ENCODE data around the gene CTBP2.

The CTBP2 gene

GRCh38 chr10:124942317-124943169 is 217.8 kb downstream of the CTBP2 start:
- H3K9me3 ChIP-seq (ENCODE audit: control insufficient read depth, low read length) = no peaks in the 10 kb centered on the region
- H3K36me3 ChIP-seq (ENCODE audit: control insufficient read depth, insufficient read depth, low read length) = peaks cover 21% of the 10 kb centered on the region
- H3K4me1 ChIP-seq (ENCODE audit: control insufficient read depth, insufficient read depth, low read length, poor library complexity, severe bottlenecking) = peaks cover 12% of the 10 kb centered on the region
- H3K4me3 ChIP-seq (ENCODE audit: extremely low read depth, insufficient read depth, low read length, poor library complexity, severe bottlenecking) = no peak overlapping the region
- WGBS, 2 experiments (ENCODE audit: insufficient coverage in 2 of 2) = 96 to 97% methylated on average over 6 to 7 of the region's 11 CpGs
- no peak overlapping the region for H3K27ac ChIP-seq (ENCODE audit: low read depth, low read length, severe bottlenecking)

- WGBS, 2 experiments (ENCODE audit: insufficient coverage in 2 of 2) = 100% methylated on average over 2 of the region's 4 CpGs; no CpG with 5 or more reads in 1 of the 2 experiments
- peaks cover 12% of the 10 kb centered on the region for H3K4me1 ChIP-seq (ENCODE audit: control insufficient read depth, insufficient read depth, low read length, poor library complexity, severe bottlenecking)
- H3K9me3 ChIP-seq (ENCODE audit: control insufficient read depth, low read length) = no peaks in the 10 kb centered on the region
- no peak within 1 kb of the TSS for H3K27ac ChIP-seq (ENCODE audit: low read depth, low read length, severe bottlenecking)
- peaks cover 19% of the 10 kb centered on the region for H3K36me3 ChIP-seq (ENCODE audit: control insufficient read depth, insufficient read depth, low read length)
- H3K4me3 ChIP-seq (ENCODE audit: extremely low read depth, insufficient read depth, low read length, poor library complexity, severe bottlenecking) = no peak within 1 kb of the TSS
Measured at GRCh38 chr10:124941823-124942222, 218.5 kb downstream of the CTBP2 start, which contains the start of gene ZRANB1. Gene ZRANB1, plus strand, starts transcription at chr10:124942123. Its CDS starts 371 bp downstream, at chr10:124942494.

GRCh38 chr10:124939290-124939689 is 221.1 kb downstream of the CTBP2 start:
- Histone ChIP-seq H3K27ac (ENCODE audit: low read depth, low read length, severe bottlenecking) (no peak overlapping the region), H3K4me3 (ENCODE audit: extremely low read depth, insufficient read depth, low read length, poor library complexity, severe bottlenecking) (no peak overlapping the region), H3K36me3 (ENCODE audit: control insufficient read depth, insufficient read depth, low read length) (peaks cover 11% of the 10 kb centered on the region), H3K9me3 (ENCODE audit: control insufficient read depth, low read length) (no peaks in the 10 kb centered on the region), H3K4me1 (ENCODE audit: control insufficient read depth, insufficient read depth, low read length, poor library complexity, severe bottlenecking) (peaks cover 12% of the 10 kb centered on the region)
- no CpG with 5 or more reads among the region's 1 CpG for WGBS, 2 experiments (ENCODE audit: insufficient coverage in 2 of 2)

GRCh38 chr10:124936813-124937212 is 223.6 kb downstream of the CTBP2 start:
- peaks cover 7% of the 10 kb centered on the region for H3K36me3 ChIP-seq (ENCODE audit: control insufficient read depth, insufficient read depth, low read length)
- H3K4me3 ChIP-seq (ENCODE audit: extremely low read depth, insufficient read depth, low read length, poor library complexity, severe bottlenecking) = no peak overlapping the region
- H3K27ac ChIP-seq (ENCODE audit: low read depth, low read length, severe bottlenecking) = no peak overlapping the region
- H3K9me3 ChIP-seq (ENCODE audit: control insufficient read depth, low read length) = peaks cover 1% of the 10 kb centered on the region
- H3K4me1 ChIP-seq (ENCODE audit: control insufficient read depth, insufficient read depth, low read length, poor library complexity, severe bottlenecking) = no peaks in the 10 kb centered on the region
- WGBS, 2 experiments (ENCODE audit: insufficient coverage in 2 of 2) = no CpG with 5 or more reads among the region's 7 CpGs

GRCh38 chr10:124935946-124936345 is 224.4 kb downstream of the CTBP2 start:
- WGBS, 2 experiments (ENCODE audit: insufficient coverage in 2 of 2) = 89 to 95% methylated on average over 2 of the region's 2 CpGs
- H3K9me3 ChIP-seq (ENCODE audit: control insufficient read depth, low read length) = peaks cover 5% of the 10 kb centered on the region
- no peak overlapping the region for H3K4me3 ChIP-seq (ENCODE audit: extremely low read depth, insufficient read depth, low read length, poor library complexity, severe bottlenecking)
- H3K27ac ChIP-seq (ENCODE audit: low read depth, low read length, severe bottlenecking) = no peak overlapping the region
- no peaks in the 10 kb centered on the region for H3K4me1 ChIP-seq (ENCODE audit: control insufficient read depth, insufficient read depth, low read length, poor library complexity, severe bottlenecking)
- H3K36me3 ChIP-seq (ENCODE audit: control insufficient read depth, insufficient read depth, low read length) = peaks cover 16% of the 10 kb centered on the region

Measured in mesodermal cell (in vitro differentiated cells).